ENCODE data around the gene HIBCH.
"Not testable (repeated sequence)": the region's sequence is repeated elsewhere in the genome, so short reads cannot be mapped to it uniquely, and the experiment has no call there.

The HIBCH gene

DNA sequence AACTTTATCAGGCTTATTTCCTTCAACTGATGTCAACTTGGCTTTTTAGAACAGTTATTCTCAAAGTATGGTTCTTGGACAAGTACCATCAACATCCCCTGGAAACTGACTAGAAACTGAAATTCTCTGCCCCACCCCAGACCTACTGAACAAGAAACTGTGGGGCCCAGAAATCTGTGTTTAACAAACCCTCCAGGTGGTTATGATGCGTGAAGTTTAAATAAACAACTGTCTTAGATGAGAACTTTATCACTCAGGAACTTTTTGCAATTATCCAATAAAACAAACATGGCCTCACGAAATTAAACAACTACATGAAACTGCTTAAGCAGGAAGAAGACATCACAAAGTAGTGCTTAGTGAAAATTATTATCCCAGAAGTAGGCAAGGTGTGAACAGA is 4.4 kb downstream of the HIBCH start:
- DNase-seq (ENCODE audit: insufficient read length, low spot score) (no peak), FAIRE-seq (no peak)
- no peak for TF ChIP-seq TAF1 (IDR thresholded peaks at IDR 0.05; ENCODE audit: low read depth, low read length)
- TF ChIP-seq POU2F2 (IDR thresholded peaks at IDR 0.05; ENCODE audit: low read depth, low read length) = no peak
- TF ChIP-seq SPI1 (IDR thresholded peaks at IDR 0.05; ENCODE audit: low read depth, low read length) = no peak
- TF ChIP-seq PAX5 (IDR thresholded peaks at IDR 0.05; ENCODE audit: insufficient read depth, low read length, severe bottlenecking) = no peak
- no peak for TF ChIP-seq POLR2AphosphoS5 (IDR thresholded peaks at IDR 0.05; ENCODE audit: low read depth, low read length)
- TF ChIP-seq POLR2A (IDR thresholded peaks at IDR 0.05; ENCODE audit: low read depth, low read length) = no peak

DNA sequence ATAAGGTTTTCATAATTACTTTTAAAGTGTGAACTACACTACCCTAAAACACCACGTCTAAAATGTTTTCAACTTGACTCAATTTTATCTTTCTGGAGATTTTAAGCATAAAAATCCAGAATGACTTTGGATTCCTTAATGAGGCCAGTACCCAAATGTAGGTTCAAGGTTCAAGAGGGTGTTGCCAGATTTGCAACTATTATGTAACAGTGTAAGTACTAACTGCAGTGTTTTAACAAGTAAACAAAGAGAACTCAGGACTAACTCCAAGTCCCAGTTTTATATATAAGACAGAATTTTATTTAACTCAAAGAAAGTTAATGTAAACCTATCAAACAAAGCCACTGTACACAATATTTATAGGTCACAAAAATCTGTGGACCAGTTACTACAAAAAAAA is 5.7 kb downstream of the HIBCH start:
- FAIRE-seq = no peak
- no peak for DNase-seq (ENCODE audit: insufficient read length, low spot score)
- TF ChIP-seq PAX5 (IDR thresholded peaks at IDR 0.05; ENCODE audit: insufficient read depth, low read length, severe bottlenecking) (no peak), SPI1 (IDR thresholded peaks at IDR 0.05; ENCODE audit: low read depth, low read length) (no peak), POU2F2 (IDR thresholded peaks at IDR 0.05; ENCODE audit: low read depth, low read length) (no peak), POLR2AphosphoS5 (IDR thresholded peaks at IDR 0.05; ENCODE audit: low read depth, low read length) (no peak)

DNA sequence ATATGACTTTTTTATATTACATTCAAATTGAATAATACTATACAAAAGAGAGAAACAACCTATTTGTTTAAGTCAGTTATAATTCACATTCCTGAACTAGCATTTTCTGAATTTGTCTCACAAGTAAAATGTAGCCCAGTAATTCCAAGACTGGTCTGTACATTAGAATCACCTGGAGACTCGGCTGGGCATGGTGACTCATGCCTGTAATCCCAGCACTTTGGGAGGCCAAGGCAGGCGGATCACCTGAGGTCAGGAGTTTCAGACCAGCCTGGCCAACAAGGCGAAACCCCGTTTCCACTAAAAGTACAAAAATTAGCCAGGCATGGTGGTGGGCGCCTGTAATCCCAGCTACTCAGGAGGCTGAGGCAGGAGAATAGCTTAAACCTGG is 7.0 kb downstream of the HIBCH start:
- not testable (repeated sequence) for DNase-seq (ENCODE audit: insufficient read length, low spot score); FAIRE-seq

DNA sequence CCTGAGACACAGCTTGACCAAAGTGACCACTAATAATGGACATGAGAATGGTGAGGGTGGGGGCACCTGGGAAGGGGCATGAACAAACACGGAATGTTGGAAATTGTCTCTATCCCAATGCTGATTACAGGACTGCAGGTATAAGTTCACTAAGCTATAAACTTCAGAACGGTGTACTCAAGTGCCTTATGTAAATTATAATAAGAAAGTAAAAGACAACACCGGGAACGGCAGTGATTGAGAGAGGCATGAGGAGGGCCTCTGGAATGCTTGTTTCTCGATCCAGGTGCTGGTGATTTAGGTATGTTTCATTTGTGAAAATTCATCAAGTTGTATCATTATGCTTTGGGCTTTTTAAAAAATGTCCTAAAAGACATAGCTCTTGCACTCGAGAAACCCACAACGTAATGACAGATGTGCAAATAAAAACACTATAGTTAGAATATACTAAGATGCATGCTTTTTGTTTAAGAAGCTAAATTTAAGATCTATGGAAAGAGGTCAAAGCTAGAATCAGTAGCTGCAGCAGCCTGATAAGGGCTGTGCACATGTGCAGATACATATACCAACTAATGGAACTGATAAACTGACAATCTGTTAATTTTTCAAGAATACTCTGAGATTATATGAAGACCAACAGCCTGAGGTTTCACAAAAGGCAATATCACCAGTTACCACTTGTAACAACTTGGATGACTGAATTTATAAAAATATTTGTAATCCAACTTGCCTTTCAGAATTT is 7.6 kb downstream of the HIBCH start:
- FAIRE-seq = no peak
- TF ChIP-seq POU2F2 (IDR thresholded peaks at IDR 0.05; ENCODE audit: low read depth, low read length) = no peak
- no peak for TF ChIP-seq SPI1 (IDR thresholded peaks at IDR 0.05; ENCODE audit: low read depth, low read length)
- no peak for TF ChIP-seq POLR2A (IDR thresholded peaks at IDR 0.05; ENCODE audit: low read depth, low read length)
- TF ChIP-seq POLR2AphosphoS5 (IDR thresholded peaks at IDR 0.05; ENCODE audit: low read depth, low read length) = no peak
- no peak for TF ChIP-seq PAX5 (IDR thresholded peaks at IDR 0.05; ENCODE audit: insufficient read depth, low read length, severe bottlenecking)
- no peak for TF ChIP-seq TAF1 (IDR thresholded peaks at IDR 0.05; ENCODE audit: low read depth, low read length)

DNA sequence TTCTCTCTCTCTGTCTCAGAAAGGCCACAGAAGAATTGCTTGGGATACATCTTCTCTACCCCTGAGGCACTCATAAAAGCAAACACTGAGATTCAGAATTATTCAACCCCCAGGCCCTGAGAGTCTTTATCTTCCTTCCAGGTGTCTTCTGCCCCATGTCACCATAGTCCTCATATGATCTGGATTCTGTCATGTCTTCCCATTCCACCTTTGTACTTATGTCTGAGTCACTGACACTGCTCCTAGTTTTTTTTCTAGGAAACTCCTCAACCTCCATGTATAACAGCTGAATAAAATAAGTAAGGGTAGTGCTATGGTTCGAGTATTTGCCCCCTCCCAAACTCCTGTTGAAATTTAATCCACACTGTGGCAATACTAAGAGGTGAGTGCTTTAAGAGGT is 11.6 kb downstream of the HIBCH start:
- no peak for TF ChIP-seq PAX5 (IDR thresholded peaks at IDR 0.05; ENCODE audit: insufficient read depth, low read length, severe bottlenecking)
- no peak for TF ChIP-seq POLR2A (IDR thresholded peaks at IDR 0.05; ENCODE audit: low read depth, low read length)
- no peak for TF ChIP-seq POU2F2 (IDR thresholded peaks at IDR 0.05; ENCODE audit: low read depth, low read length)
- TF ChIP-seq POLR2AphosphoS5 (IDR thresholded peaks at IDR 0.05; ENCODE audit: low read depth, low read length) = no peak
- TF ChIP-seq SPI1 (IDR thresholded peaks at IDR 0.05; ENCODE audit: low read depth, low read length) = no peak
- no peak for TF ChIP-seq TAF1 (IDR thresholded peaks at IDR 0.05; ENCODE audit: low read depth, low read length)
- no peak for DNase-seq (ENCODE audit: insufficient read length, low spot score)
- FAIRE-seq = no peak

More for the DNA sequence above, 7.6 kb downstream of the HIBCH start:
- DNase-seq (ENCODE audit: insufficient read length, low spot score) = no peak

DNA sequence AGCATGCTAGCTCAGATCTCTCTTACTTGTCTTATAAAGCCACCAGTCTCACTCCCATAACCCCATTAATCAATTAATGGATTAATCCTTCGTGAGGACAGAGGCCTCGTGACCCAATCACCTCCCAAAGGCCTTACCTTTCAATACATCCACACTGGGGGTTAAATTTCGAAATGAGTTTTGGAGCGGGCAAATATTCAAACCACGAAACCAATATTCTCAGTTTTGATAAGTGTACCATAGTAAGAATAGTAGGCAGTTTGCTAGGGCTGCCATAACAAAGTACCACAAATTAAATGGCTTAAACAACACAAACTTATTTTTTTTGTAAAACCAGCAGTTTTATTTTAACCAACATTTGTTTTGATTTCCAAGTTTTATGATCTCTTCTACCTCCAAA is 15.2 kb downstream of the HIBCH start:
- TF ChIP-seq TAF1 (IDR thresholded peaks at IDR 0.05; ENCODE audit: low read depth, low read length) = no peak
- no peak for TF ChIP-seq PAX5 (IDR thresholded peaks at IDR 0.05; ENCODE audit: insufficient read depth, low read length, severe bottlenecking)
- TF ChIP-seq POU2F2 (IDR thresholded peaks at IDR 0.05; ENCODE audit: low read depth, low read length) = no peak
- no peak for TF ChIP-seq POLR2A (IDR thresholded peaks at IDR 0.05; ENCODE audit: low read depth, low read length)
- TF ChIP-seq POLR2AphosphoS5 (IDR thresholded peaks at IDR 0.05; ENCODE audit: low read depth, low read length) = no peak
- TF ChIP-seq SPI1 (IDR thresholded peaks at IDR 0.05; ENCODE audit: low read depth, low read length) = no peak
- no peak for FAIRE-seq
- DNase-seq (ENCODE audit: insufficient read length, low spot score) = no peak

DNA sequence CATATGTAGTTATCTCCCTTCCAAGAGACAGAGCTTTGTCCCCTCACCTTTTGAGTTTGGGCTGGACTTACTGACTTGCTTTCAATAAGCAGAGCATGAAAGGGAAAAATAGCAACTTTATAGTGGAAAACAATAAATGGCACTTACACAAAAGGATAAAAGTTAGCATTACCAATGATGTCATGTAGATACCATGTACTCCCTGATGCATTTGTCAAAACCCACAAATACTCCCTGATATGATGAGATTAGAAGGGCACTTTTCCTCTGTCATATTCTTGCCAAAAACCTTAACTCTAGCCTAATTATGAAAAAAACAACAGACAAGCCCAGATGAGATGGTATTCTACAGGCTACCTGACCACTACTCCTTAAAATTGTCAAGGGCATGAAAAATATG is 16.0 kb downstream of the HIBCH start:
- TF ChIP-seq TAF1 (IDR thresholded peaks at IDR 0.05; ENCODE audit: low read depth, low read length) (no peak), POLR2A (IDR thresholded peaks at IDR 0.05; ENCODE audit: low read depth, low read length) (no peak), POLR2AphosphoS5 (IDR thresholded peaks at IDR 0.05; ENCODE audit: low read depth, low read length) (no peak)
- FAIRE-seq (no peak), DNase-seq (ENCODE audit: insufficient read length, low spot score) (no peak)

DNA sequence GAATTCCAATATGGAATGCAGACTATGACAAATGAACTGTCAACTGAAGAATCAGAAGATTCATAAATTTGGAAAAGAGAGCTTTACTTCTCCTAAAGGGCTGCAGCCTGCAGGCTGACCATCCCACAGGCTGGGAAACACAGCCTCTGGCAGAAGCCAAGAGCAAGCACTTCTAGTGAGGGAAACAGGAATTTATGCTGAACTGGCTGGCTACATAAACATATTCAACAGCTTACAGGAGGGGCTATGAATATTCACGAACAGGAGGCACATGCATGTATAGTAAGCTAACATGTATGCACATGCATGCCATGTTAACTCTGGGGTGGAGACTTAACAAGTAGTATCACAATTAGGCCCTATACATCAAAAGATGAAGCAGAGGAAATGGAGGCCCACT is 17.6 kb downstream of the HIBCH start:
- FAIRE-seq = peak; percentile 28
- DNase-seq (ENCODE audit: insufficient read length, low spot score) = no peak
- TF ChIP-seq SPI1 (IDR thresholded peaks at IDR 0.05; ENCODE audit: low read depth, low read length) (no peak), POU2F2 (IDR thresholded peaks at IDR 0.05; ENCODE audit: low read depth, low read length) (no peak), POLR2A (IDR thresholded peaks at IDR 0.05; ENCODE audit: low read depth, low read length) (no peak)

DNA sequence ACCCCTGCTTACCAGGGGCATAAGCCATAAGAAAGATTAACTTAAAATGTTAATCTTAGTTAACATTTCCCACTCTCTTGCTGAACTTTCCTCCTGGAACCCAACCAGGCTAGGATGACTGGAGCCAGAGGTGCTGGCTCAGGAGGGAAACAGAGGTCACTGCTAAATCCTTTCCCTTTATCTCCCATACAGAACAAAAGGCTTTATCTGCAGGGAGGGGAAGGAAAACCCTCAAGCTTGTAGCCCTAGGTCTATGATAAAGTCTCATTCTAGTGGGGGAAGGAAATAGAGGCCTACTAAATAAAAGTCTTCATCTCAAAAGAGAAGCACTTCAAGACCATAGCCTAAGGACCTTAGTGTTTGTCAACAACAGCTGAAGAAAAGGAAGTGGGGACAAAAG is 18.6 kb downstream of the HIBCH start:
- FAIRE-seq = no peak

DNA sequence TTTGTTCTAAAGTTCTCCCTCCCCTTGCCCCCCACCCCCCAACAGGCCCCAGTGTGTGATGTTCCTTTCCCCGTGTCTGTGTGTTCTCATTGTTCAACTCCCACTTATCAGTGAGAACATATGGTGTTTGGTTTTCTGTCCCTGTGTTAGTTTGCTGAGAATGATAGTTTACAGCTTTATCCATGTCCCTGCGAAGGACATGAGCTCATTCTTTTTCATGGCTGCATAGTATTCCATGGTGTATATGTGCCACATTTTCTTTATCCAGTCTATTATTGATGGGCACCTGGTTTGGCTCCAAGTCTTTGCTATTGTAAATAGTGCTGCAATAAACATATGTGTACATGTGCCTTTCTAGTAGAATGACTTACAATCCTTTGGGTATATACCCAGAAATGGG is 21.7 kb downstream of the HIBCH start:
- FAIRE-seq = not testable (repeated sequence)

More for the DNA sequence above, 18.6 kb downstream of the HIBCH start:
- no peak for DNase-seq (ENCODE audit: insufficient read length, low spot score)
- no peak for TF ChIP-seq TAF1 (IDR thresholded peaks at IDR 0.05; ENCODE audit: low read depth, low read length)
- TF ChIP-seq SPI1 (IDR thresholded peaks at IDR 0.05; ENCODE audit: low read depth, low read length) = no peak
- no peak for TF ChIP-seq POLR2AphosphoS5 (IDR thresholded peaks at IDR 0.05; ENCODE audit: low read depth, low read length)
- TF ChIP-seq POLR2A (IDR thresholded peaks at IDR 0.05; ENCODE audit: low read depth, low read length) = no peak
- no peak for TF ChIP-seq POU2F2 (IDR thresholded peaks at IDR 0.05; ENCODE audit: low read depth, low read length)
- TF ChIP-seq PAX5 (IDR thresholded peaks at IDR 0.05; ENCODE audit: insufficient read depth, low read length, severe bottlenecking) = no peak

DNA sequence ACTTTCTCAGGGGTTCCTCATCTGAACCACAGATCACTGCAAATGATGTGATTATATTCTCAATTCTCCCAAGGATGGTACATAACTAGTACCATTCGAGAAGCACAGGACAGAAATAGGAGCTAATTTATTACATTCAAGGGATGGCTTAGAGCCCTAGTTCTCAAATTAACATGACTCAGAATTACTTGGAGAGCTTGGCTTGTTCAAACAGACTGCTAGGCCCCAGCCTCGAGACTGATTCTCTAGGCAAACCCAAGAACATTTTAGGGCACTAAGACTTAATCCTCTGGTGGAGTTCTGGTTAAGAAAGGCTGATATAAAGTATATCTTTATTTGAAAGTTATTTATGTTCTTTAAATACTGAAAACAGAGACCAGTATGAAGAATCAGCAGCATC is 35.8 kb downstream of the HIBCH start:
- TF ChIP-seq TAF1 (IDR thresholded peaks at IDR 0.05; ENCODE audit: low read depth, low read length) (no peak), POLR2A (IDR thresholded peaks at IDR 0.05; ENCODE audit: low read depth, low read length) (no peak), POU2F2 (IDR thresholded peaks at IDR 0.05; ENCODE audit: low read depth, low read length) (no peak), POLR2AphosphoS5 (IDR thresholded peaks at IDR 0.05; ENCODE audit: low read depth, low read length) (no peak), SPI1 (IDR thresholded peaks at IDR 0.05; ENCODE audit: low read depth, low read length) (no peak), PAX5 (IDR thresholded peaks at IDR 0.05; ENCODE audit: insufficient read depth, low read length, severe bottlenecking) (no peak)
- DNase-seq (ENCODE audit: insufficient read length, low spot score) (no peak), FAIRE-seq (no peak)

More for the DNA sequence above, 21.7 kb downstream of the HIBCH start:
- not testable (repeated sequence) for DNase-seq (ENCODE audit: insufficient read length, low spot score)

All from GM12891 (cell line).